H9 (cell line): ENCODE measurements around the gene DCAF6. TPM values are rescaled to one million over a fixed set of nuclear protein-coding genes. Genes with fewer than 3 reads are reported as not detected.

ENCODE experiments used
- DNase-seq: peaks from one replicate; pipeline ENCODE4 v3.0.0-alpha.2; 2017
- H2AFZ ChIP-seq: one replicate; pipeline ENCODE4 v1.6.1; 2013; ENCODE audit warnings: mild to moderate bottlenecking, low read length, control low read depth, moderate library complexity
- H2AK5ac ChIP-seq: 2 replicates; pipeline ENCODE4 v1.6.1; 2013; ENCODE audit warnings: low read length, control low read depth, mixed read lengths; ENCODE audit not compliant: insufficient read length
- H2BK120ac ChIP-seq: one replicate; pipeline ENCODE4 v1.6.1; 2013; ENCODE audit warnings: low read depth, mild to moderate bottlenecking, low read length, control low read depth, inconsistent platforms; ENCODE audit not compliant: poor library complexity, severe bottlenecking
- H2BK12ac ChIP-seq: 2 replicates; pipeline ENCODE4 v1.6.1; 2013; ENCODE audit warnings: low read length, control low read depth, mixed read lengths, low read depth; ENCODE audit not compliant: insufficient read length
- H2BK15ac ChIP-seq: 2 replicates; pipeline ENCODE4 v1.6.1; 2013; ENCODE audit warnings: low read depth, low read length, control low read depth
- H2BK20ac ChIP-seq: one replicate; pipeline ENCODE4 v1.6.1; 2013; ENCODE audit warnings: low read depth, mild to moderate bottlenecking, low read length, control low read depth, inconsistent platforms; ENCODE audit not compliant: poor library complexity, severe bottlenecking
- H2BK5ac ChIP-seq: 2 replicates; pipeline ENCODE4 v1.6.1; 2013; ENCODE audit warnings: low read length, control low read depth, mixed read lengths; ENCODE audit not compliant: insufficient read length
- H3K14ac ChIP-seq: 2 replicates; pipeline ENCODE4 v1.6.1; 2013; ENCODE audit warnings: low read length, control low read depth; ENCODE audit not compliant: insufficient read depth
- H3K18ac ChIP-seq: 2 replicates; pipeline ENCODE4 v1.6.1; 2013; ENCODE audit warnings: low read depth, mild to moderate bottlenecking, mixed read lengths, low read length, control low read depth; ENCODE audit not compliant: insufficient read length
- H3K23ac ChIP-seq: 2 replicates; pipeline ENCODE4 v1.6.1; 2013; ENCODE audit warnings: low read length, control low read depth, mixed read lengths, low read depth; ENCODE audit not compliant: insufficient read length
- H3K23me2 ChIP-seq: 2 replicates; pipeline ENCODE4 v1.6.1; 2013; ENCODE audit warnings: low read depth, mild to moderate bottlenecking, mixed read lengths, low read length, control low read depth; ENCODE audit not compliant: insufficient read length, poor library complexity, severe bottlenecking
- H3K27ac ChIP-seq: 2 replicates; pipeline ENCODE4 v1.5.1; 2013; ENCODE audit warnings: low read length, control low read depth, mixed read lengths, low read depth; ENCODE audit not compliant: insufficient read length
- H3K27me3 ChIP-seq: 2 replicates; pipeline ENCODE4 v1.6.1; 2013; ENCODE audit warnings: low read length, control low read depth, inconsistent platforms; ENCODE audit not compliant: insufficient read depth
- H3K4ac ChIP-seq: 2 replicates; pipeline ENCODE4 v1.6.1; 2013; ENCODE audit warnings: low read depth, mild to moderate bottlenecking, control low read depth, inconsistent platforms, low read length, moderate library complexity
- H3K4me1 ChIP-seq: 2 replicates; pipeline ENCODE4 v1.6.1; 2013; ENCODE audit warnings: low read length, control low read depth, inconsistent platforms; ENCODE audit not compliant: insufficient read depth
- H3K4me2 ChIP-seq: 2 replicates; pipeline ENCODE4 v1.6.1; 2013; ENCODE audit warnings: low read length, control low read depth, mixed read lengths; ENCODE audit not compliant: insufficient read length, insufficient read depth
- H3K56ac ChIP-seq: 2 replicates; pipeline ENCODE4 v1.6.1; 2013; ENCODE audit warnings: low read depth, mild to moderate bottlenecking, mixed read lengths, low read length, control low read depth; ENCODE audit not compliant: insufficient read length
- H3K79me1 ChIP-seq: 2 replicates; pipeline ENCODE4 v1.6.1; 2013; ENCODE audit warnings: low read depth, mild to moderate bottlenecking, moderate library complexity, low read length, control low read depth, inconsistent platforms; ENCODE audit not compliant: insufficient read depth, poor library complexity, severe bottlenecking
- H3K79me2 ChIP-seq: 2 replicates; pipeline ENCODE4 v1.6.1; 2013; ENCODE audit warnings: low read length, control low read depth, inconsistent platforms; ENCODE audit not compliant: insufficient read depth
- H3K9ac ChIP-seq: 2 replicates; pipeline ENCODE4 v1.6.1; 2013; ENCODE audit warnings: low read length, control low read depth, mixed read lengths; ENCODE audit not compliant: insufficient read length; ENCODE audit errors: extremely low read depth
- H3K9me3 ChIP-seq: one replicate; pipeline ENCODE4 v1.6.1; 2013; ENCODE audit warnings: low read depth, low read length, inconsistent platforms; ENCODE audit not compliant: control insufficient read depth
- H3T11ph ChIP-seq: one replicate; pipeline ENCODE4 v1.6.1; 2013; ENCODE audit warnings: mild to moderate bottlenecking, low read length, control low read depth, inconsistent platforms
- H4K20me1 ChIP-seq: one replicate; pipeline ENCODE4 v1.6.1; 2013; ENCODE audit not compliant: control insufficient read depth, insufficient read length, insufficient read depth
- H4K5ac ChIP-seq: 2 replicates; pipeline ENCODE4 v1.6.1; 2013; ENCODE audit warnings: low read depth, mild to moderate bottlenecking, mixed read lengths, low read length, control low read depth; ENCODE audit not compliant: insufficient read length
- H4K8ac ChIP-seq: replicated peaks from 2 replicates; pipeline ENCODE4 v1.6.1; 2013; ENCODE audit warnings: low read length, control low read depth, mixed read lengths, low read depth; ENCODE audit not compliant: insufficient read length
- H4K91ac ChIP-seq: 2 replicates; pipeline ENCODE4 v1.6.1; 2013; ENCODE audit warnings: low read depth, mild to moderate bottlenecking, moderate library complexity, mixed read lengths, low read length, control low read depth; ENCODE audit not compliant: insufficient read length
- H3K27ac Mint-ChIP-seq, 3 experiments: 2 replicates in 2 of 3; 3 replicates in 1 of 3; pipeline ENCODE4 v1.8.0; 2020 to 2021; ENCODE audit warnings: mixed read lengths in 3 of 3, mild to moderate bottlenecking in 1 of 3, moderate library complexity in 1 of 3
- H3K27me3 Mint-ChIP-seq: 2 replicates; pipeline ENCODE4 v1.8.0; 2021; ENCODE audit warnings: low read depth, mild to moderate bottlenecking, moderate library complexity, mixed read lengths
- H3K36me3 Mint-ChIP-seq, 3 experiments: 2 replicates in 2 of 3; 3 replicates in 1 of 3; pipeline ENCODE4 v1.8.0; 2020 to 2021; ENCODE audit warnings: low read depth in 3 of 3, mixed read lengths in 3 of 3; ENCODE audit not compliant: insufficient read depth in 1 of 3
- H3K4me1 Mint-ChIP-seq, 2 experiments: 2 replicates each; pipeline ENCODE4 v1.8.0; 2020; ENCODE audit warnings: mixed read lengths in 2 of 2
- H3K4me3 Mint-ChIP-seq, 2 experiments: 2 replicates in 1 of 2; 3 replicates in 1 of 2; pipeline ENCODE4 v1.8.0; 2020 to 2021; ENCODE audit warnings: mild to moderate bottlenecking in 2 of 2, mixed read lengths in 2 of 2, moderate library complexity in 1 of 2
- H3K9me3 Mint-ChIP-seq, 2 experiments: 2 replicates in 1 of 2; 3 replicates in 1 of 2; pipeline ENCODE4 v1.8.0; 2020; ENCODE audit warnings: mild to moderate bottlenecking in 2 of 2, mixed read lengths in 2 of 2, moderate library complexity in 1 of 2
- WGBS: extraction: QIAGEN DNeasy Blood & Tissue Kit; methylation state at CpG from one replicate; pipeline ENCODE4 v1.1.7; 2013; ENCODE audit warnings: missing lambda C conversion rate, low lambda C conversion rate, mixed read lengths; ENCODE audit not compliant: insufficient read length; ENCODE audit errors: extremely low coverage; 5-methylcytosine and 5-hydroxymethylcytosine counted together
- total RNA-seq: library from RNA; stranded (reverse); gene quantifications from 2 replicates; pipeline ENCODE4 v1.2.1, GENCODE V29; 2021
- TF ChIP-seq, protein P1 (sequence below): fragments of 200-600 bp; sonication (generic); conservative IDR thresholded peaks from 3 replicates; pipeline ENCODE4 v1.8.0; 2021; ENCODE audit warnings: antibody characterized with exemption, mild to moderate bottlenecking

Gene DCAF6
- total RNA-seq, 1 experiment from 2014 or later: 16.0 TPM

DNA sequence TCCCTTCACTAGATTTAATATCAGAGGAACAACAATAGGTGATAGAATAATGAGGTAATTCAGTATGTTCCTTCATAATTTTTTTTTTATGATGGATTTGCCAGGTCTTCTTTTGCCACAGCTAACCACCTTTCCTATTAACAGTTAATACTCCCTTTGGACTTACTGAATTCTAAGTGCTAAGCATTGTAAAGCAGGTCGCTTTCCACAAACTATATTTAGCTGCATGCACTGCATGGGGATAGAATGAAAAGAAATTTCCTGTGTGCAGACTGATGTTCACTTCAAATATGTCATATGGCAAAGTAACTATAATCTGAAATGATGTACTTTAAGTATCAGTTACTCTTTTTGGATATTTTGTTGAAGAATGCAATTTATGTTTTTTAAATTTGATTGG lies 114.4 kb downstream of the DCAF6 start:
- H3K27me3 ChIP-seq: no peaks in the 10 kb centered on the region
- no peak overlapping the region for H4K8ac ChIP-seq
- no peak overlapping the region for H3K18ac ChIP-seq
- H3K4me2 ChIP-seq: no peak overlapping the region
- H3K79me1 ChIP-seq: no peaks in the 10 kb centered on the region
- H3K27ac ChIP-seq: no peak overlapping the region
- no peak overlapping the region for H2BK5ac ChIP-seq
- Mint-ChIP-seq H3K27ac (no peak overlapping the region), H3K9me3 (0 out of 5 replicates have a peak, but pooled peaks cover 0 to 2% of the 10 kb centered on the region in 2 experiments), H3K36me3 (peaks cover 0 to 3% (median 0%) of the 10 kb centered on the region in 3 experiments; a peak in 3 of 7 replicates), H3K4me3 (no peak overlapping the region), H3K4me1 (no peaks in the 10 kb centered on the region), H3K27me3 (no peaks in the 10 kb centered on the region)
- H2BK20ac ChIP-seq: no peak overlapping the region
- no CpG with 5 or more reads among the region's 1 CpG for WGBS
- no peak overlapping the region for H3K9ac ChIP-seq
- H2AK5ac ChIP-seq: no peak overlapping the region
- H3K14ac ChIP-seq: no peak overlapping the region
- no peak overlapping the region for H3K4ac ChIP-seq
- no peak overlapping the region for H2BK12ac ChIP-seq
- H3K9me3 ChIP-seq: no peaks in the 10 kb centered on the region
- H2BK15ac ChIP-seq: no peak overlapping the region
- H3K23ac ChIP-seq: no peak overlapping the region
- H4K20me1 ChIP-seq: no peaks in the 10 kb centered on the region
- no peak overlapping the region for H2BK120ac ChIP-seq
- no peak overlapping the region for H3T11ph ChIP-seq
- H4K91ac ChIP-seq: no peak overlapping the region
- TF ChIP-seq, protein P1, sequence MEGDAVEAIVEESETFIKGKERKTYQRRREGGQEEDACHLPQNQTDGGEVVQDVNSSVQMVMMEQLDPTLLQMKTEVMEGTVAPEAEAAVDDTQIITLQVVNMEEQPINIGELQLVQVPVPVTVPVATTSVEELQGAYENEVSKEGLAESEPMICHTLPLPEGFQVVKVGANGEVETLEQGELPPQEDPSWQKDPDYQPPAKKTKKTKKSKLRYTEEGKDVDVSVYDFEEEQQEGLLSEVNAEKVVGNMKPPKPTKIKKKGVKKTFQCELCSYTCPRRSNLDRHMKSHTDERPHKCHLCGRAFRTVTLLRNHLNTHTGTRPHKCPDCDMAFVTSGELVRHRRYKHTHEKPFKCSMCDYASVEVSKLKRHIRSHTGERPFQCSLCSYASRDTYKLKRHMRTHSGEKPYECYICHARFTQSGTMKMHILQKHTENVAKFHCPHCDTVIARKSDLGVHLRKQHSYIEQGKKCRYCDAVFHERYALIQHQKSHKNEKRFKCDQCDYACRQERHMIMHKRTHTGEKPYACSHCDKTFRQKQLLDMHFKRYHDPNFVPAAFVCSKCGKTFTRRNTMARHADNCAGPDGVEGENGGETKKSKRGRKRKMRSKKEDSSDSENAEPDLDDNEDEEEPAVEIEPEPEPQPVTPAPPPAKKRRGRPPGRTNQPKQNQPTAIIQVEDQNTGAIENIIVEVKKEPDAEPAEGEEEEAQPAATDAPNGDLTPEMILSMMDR: no peak
- H3K23me2 ChIP-seq: no peaks in the 10 kb centered on the region
- H4K5ac ChIP-seq: no peak overlapping the region
- H2AFZ ChIP-seq: no peak overlapping the region
- H3K4me1 ChIP-seq: no peaks in the 10 kb centered on the region
- no peak for DNase-seq
- H3K79me2 ChIP-seq: no peaks in the 10 kb centered on the region
- H3K56ac ChIP-seq: no peak overlapping the region
